ENCODE measurements around the gene KLHL24.
"Not testable (repeated sequence)": the region's sequence is repeated elsewhere in the genome, so short reads cannot be mapped to it uniquely, and the experiment has no call there.

KLHL24 gene

GRCh38 chr3:183635107-183635430, 354 bp upstream of the KLHL24 start:
- in situ Hi-C loops (cut with MboI; ENCODE audit: low sequenced_read_pairs, unreplicated experiment) = no loop called here
- DNase-seq (ENCODE audit: low spot score) = no peak
- no peak for TF ChIP-seq CTCF (IDR thresholded peaks at IDR 0.05; ENCODE audit: borderline replicate concordance, control extremely low read depth, extremely low read depth, insufficient read depth, missing control alignments)

GRCh38 chr3:183636221-183637105, 1.0 kb downstream of the KLHL24 start:
- DNase-seq (ENCODE audit: low spot score) = peak; percentile 90
- no peak for TF ChIP-seq CTCF (IDR thresholded peaks at IDR 0.05; ENCODE audit: borderline replicate concordance, control extremely low read depth, extremely low read depth, insufficient read depth, missing control alignments)
- in situ Hi-C loops (cut with MboI; ENCODE audit: low sequenced_read_pairs, unreplicated experiment) = no loop called here

- in situ Hi-C loops (cut with MboI; ENCODE audit: low sequenced_read_pairs, unreplicated experiment) = no loop called here
- TF ChIP-seq CTCF (IDR thresholded peaks at IDR 0.05; ENCODE audit: borderline replicate concordance, control extremely low read depth, extremely low read depth, insufficient read depth, missing control alignments) = no peak
Measured at GRCh38 chr3:183637106-183637486, 1.7 kb downstream of the KLHL24 start.

GRCh38 chr3:183637633-183638032, 2.2 kb downstream of the KLHL24 start:
- DNase-seq (ENCODE audit: low spot score); in situ Hi-C loops (cut with MboI; ENCODE audit: low sequenced_read_pairs, unreplicated experiment): not testable (repeated sequence)

More at GRCh38 chr3:183637106-183637486, 1.7 kb downstream of the KLHL24 start:
- no peak for DNase-seq (ENCODE audit: low spot score)

- no peak for DNase-seq (ENCODE audit: low spot score)
- TF ChIP-seq CTCF (IDR thresholded peaks at IDR 0.05; ENCODE audit: borderline replicate concordance, control extremely low read depth, extremely low read depth, insufficient read depth, missing control alignments) = no peak
- in situ Hi-C loops (cut with MboI; ENCODE audit: low sequenced_read_pairs, unreplicated experiment) = no loop called here
Measured at GRCh38 chr3:183638101-183638852, 2.9 kb downstream of the KLHL24 start.

- DNase-seq (ENCODE audit: low spot score); in situ Hi-C loops (cut with MboI; ENCODE audit: low sequenced_read_pairs, unreplicated experiment): not testable (repeated sequence)
Measured at GRCh38 chr3:183640635-183641034, 5.2 kb downstream of the KLHL24 start.

- in situ Hi-C loops (cut with MboI; ENCODE audit: low sequenced_read_pairs, unreplicated experiment) = no loop called here
- DNase-seq (ENCODE audit: low spot score) = no peak
- no peak for TF ChIP-seq CTCF (IDR thresholded peaks at IDR 0.05; ENCODE audit: borderline replicate concordance, control extremely low read depth, extremely low read depth, insufficient read depth, missing control alignments)
Measured at GRCh38 chr3:183641882-183642281, 6.5 kb downstream of the KLHL24 start.

Data from GM13976 (cell line).